Activated naive CD4-positive, alpha-beta T cell treated with anti-CD3 and anti-CD28 coated beads, Interleukin-2, amount 50 U/mL, for 24 hours (primary cell): ENCODE measurements around the gene HSD17B12.

Experiments used
- H3K27ac Mint-ChIP-seq: one replicate; pipeline ENCODE4 v1.8.0; 2021; ENCODE audit warnings: mild to moderate bottlenecking, mixed read lengths
- H3K27me3 Mint-ChIP-seq: one replicate; pipeline ENCODE4 v1.8.0; 2021; ENCODE audit warnings: mixed read lengths
- H3K36me3 Mint-ChIP-seq: one replicate; pipeline ENCODE4 v1.8.0; 2021; ENCODE audit warnings: mixed read lengths
- H3K4me1 Mint-ChIP-seq: one replicate; pipeline ENCODE4 v1.8.0; 2021; ENCODE audit warnings: mixed read lengths
- H3K4me3 Mint-ChIP-seq: one replicate; pipeline ENCODE4 v1.8.0; 2021; ENCODE audit warnings: mild to moderate bottlenecking, mixed read lengths
- H3K9me3 Mint-ChIP-seq: one replicate; pipeline ENCODE4 v1.8.0; 2021; ENCODE audit warnings: mixed read lengths

HSD17B12 gene

DNA sequence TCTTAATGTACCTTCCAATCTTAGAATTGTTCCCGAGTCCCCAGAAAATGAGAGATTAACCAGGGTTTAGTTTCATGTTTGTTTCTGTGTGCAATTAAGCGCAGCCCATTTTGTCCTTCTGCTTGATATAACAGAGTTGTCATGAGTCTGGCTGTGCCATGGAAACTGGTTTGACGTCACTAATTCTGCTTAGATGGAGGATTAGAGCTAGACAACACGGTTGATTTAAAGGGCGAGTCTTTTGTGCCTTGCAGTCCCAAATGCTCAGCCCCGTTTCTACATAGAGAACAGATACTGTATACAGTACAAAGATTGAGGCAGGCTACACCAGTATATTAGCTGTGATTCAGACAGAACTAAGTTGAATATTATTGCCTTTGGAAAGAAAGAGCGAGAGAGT lies 154.6 kb downstream of the HSD17B12 start:
- no peak overlapping the region for H3K4me3 Mint-ChIP-seq
- peaks cover 10% of the 10 kb centered on the region for H3K36me3 Mint-ChIP-seq
- no peaks in the 10 kb centered on the region for H3K27me3 Mint-ChIP-seq
- H3K4me1 Mint-ChIP-seq = peaks cover 15% of the 10 kb centered on the region
- H3K27ac Mint-ChIP-seq = no peak overlapping the region
- H3K9me3 Mint-ChIP-seq = no peaks in the 10 kb centered on the region

DNA sequence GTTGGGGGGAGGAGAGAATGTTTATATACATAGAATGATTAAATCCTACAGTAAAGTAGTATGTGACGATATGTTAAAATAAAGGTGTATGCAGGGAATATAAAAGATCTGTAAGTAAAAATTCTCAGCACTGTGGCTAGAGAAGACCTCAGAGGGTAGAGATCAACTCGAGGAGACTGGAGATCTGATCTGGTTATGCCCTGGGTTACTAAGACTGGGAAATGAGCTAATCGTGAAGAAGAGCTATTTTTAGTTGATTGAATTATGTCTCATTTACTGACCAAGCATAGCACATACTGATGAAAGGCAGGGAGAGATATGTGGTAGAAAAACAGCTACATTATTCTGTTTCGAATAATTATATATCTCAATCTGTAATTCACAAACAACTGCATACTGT lies 157.3 kb downstream of the HSD17B12 start:
- Mint-ChIP-seq H3K27ac (no peak overlapping the region), H3K27me3 (no peaks in the 10 kb centered on the region), H3K4me1 (no peaks in the 10 kb centered on the region), H3K9me3 (no peaks in the 10 kb centered on the region), H3K4me3 (no peak overlapping the region), H3K36me3 (peaks cover 18% of the 10 kb centered on the region)

DNA sequence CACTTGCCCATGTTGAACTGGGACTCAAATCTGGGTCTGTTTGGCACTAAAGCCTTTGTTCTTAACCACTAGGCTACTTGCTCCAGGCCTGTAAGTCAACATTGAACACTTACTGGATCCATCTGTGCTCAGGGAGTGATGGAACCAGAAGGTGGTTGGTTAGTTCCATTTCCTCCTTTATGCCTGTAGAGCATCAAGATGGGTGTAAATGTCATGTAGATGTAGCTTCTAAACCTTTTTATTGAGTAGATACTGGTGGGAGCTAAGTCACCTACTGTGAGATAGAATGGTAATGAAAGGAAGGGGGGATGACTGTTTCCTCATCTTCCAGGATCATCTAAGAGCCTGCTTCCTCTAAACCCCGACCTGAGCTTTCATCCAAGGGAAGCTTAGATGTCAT lies 161.5 kb downstream of the HSD17B12 start:
- Mint-ChIP-seq H3K4me1 (no peaks in the 10 kb centered on the region), H3K27me3 (no peaks in the 10 kb centered on the region), H3K27ac (no peak overlapping the region), H3K9me3 (no peaks in the 10 kb centered on the region), H3K36me3 (peaks cover 18% of the 10 kb centered on the region), H3K4me3 (no peak overlapping the region)

DNA sequence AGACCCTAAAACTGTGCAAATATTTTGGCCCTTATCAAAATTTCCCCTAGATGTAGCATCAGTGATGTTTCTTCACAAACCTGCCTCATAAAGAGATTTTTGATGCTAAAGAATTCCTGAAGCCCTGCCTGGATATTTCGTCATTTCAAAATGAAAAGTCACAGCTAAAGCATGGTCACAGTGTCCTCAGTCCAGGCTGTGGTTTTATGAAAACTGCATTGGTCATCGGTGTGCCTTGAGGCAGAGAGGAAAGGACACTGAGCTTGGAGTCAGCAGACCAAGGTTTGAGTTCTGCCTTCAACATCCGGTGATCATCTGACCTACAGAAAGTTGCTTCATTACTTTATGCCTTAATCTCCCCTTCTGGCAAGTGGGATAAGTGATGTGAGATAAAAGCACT lies 165.3 kb downstream of the HSD17B12 start:
- peaks cover 9% of the 10 kb centered on the region for H3K36me3 Mint-ChIP-seq
- no peaks in the 10 kb centered on the region for H3K9me3 Mint-ChIP-seq
- no peak overlapping the region for H3K27ac Mint-ChIP-seq
- H3K4me3 Mint-ChIP-seq = no peak overlapping the region
- H3K27me3 Mint-ChIP-seq = no peaks in the 10 kb centered on the region
- H3K4me1 Mint-ChIP-seq = peaks cover 6% of the 10 kb centered on the region

DNA sequence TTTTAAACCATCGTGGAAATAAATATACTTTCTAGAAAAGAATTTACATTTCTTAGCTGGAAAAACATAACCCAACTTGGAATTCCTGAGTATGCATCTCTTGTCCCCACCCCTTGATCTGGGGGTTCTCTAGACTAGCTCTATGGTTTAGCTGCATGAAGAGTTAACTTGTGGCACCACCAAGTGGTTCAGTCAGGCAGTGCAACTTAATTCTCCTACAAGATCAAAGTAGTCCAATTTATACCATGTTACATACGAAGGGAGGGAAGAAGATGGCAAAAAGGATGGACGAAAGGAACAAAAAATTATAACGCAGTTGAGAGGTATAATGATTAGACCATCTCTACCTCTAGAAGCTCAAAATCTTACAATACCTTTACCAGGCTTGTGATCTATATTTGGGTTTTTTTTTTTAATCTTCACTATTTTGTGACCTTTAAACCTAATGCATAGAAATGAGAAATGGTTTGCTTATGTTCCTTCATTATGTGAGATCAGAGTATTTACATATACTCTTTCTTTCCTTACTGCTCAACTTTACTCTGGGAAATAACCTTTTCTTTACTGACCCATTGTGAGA lies 171.6 kb downstream of the HSD17B12 start:
- Mint-ChIP-seq H3K4me3 (no peak overlapping the region), H3K4me1 (peaks cover 6% of the 10 kb centered on the region), H3K27me3 (no peaks in the 10 kb centered on the region), H3K9me3 (no peaks in the 10 kb centered on the region), H3K36me3 (peaks cover 3% of the 10 kb centered on the region), H3K27ac (no peak overlapping the region)

DNA sequence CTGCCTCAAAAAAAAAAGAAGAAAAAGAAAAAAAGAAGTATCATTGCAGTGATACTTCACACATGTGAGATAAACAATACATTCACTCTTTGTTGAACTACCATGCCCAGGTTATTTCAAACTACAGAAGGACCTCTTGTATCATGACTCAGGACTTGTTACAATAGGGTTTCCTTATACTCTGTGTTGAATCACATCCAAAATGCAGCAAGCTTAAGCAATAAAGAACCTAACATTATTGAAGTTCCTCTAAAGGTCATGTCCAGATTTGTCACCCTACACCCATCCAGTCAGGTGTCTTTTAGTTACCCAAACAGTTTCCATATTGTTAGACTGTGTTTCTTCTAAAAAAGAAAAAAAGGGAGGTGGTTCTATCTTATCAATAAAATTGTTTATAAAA lies 173.2 kb downstream of the HSD17B12 start:
- H3K4me3 Mint-ChIP-seq = no peak overlapping the region
- no peak overlapping the region for H3K27ac Mint-ChIP-seq
- peaks cover 6% of the 10 kb centered on the region for H3K4me1 Mint-ChIP-seq
- peaks cover 3% of the 10 kb centered on the region for H3K36me3 Mint-ChIP-seq
- H3K9me3 Mint-ChIP-seq = no peaks in the 10 kb centered on the region
- H3K27me3 Mint-ChIP-seq = no peaks in the 10 kb centered on the region

DNA sequence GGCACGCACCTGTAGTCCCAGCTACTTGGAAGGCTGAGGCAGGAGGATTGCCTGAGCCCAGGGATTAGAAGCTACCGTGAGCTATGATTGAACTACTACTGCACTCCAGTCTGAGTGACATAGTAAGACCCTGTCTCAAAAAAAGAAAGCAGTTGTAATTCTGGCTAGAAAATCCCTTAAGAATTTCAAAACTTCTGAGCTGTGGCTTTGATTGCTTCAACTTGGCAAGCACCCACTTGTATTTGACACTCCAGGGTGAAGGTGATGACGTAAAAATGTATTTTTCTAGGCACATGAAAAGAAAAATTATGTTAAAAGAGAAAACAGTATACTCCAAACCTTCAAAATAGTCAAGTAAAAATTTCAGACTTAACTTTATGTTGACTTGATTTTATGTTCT lies 176.5 kb downstream of the HSD17B12 start:
- H3K4me1 Mint-ChIP-seq = no peaks in the 10 kb centered on the region
- no peaks in the 10 kb centered on the region for H3K9me3 Mint-ChIP-seq
- no peaks in the 10 kb centered on the region for H3K27me3 Mint-ChIP-seq
- no peak overlapping the region for H3K4me3 Mint-ChIP-seq
- no peak overlapping the region for H3K27ac Mint-ChIP-seq
- peaks cover 4% of the 10 kb centered on the region for H3K36me3 Mint-ChIP-seq

DNA sequence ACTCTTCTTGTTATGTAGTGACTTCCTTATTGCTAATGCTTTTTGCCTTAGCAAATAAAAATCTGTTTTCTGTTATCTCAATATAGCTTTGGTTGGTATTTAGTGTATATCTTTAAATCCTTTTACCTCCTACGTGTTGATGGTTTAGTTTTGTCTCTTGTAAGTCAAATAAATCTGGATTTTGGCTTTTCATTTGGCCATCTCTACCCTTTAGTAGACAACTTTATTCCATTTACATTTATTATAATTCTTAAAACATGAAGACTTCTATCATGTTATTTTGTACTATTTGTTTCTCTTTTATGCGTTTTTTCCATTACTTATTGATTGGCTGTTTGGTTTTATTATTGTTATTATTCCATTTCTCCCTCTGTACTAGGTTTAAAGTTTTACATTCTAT lies 180.6 kb downstream of the HSD17B12 start:
- Mint-ChIP-seq H3K9me3 (no peaks in the 10 kb centered on the region), H3K36me3 (peaks cover 3% of the 10 kb centered on the region), H3K27ac (peak overlapping the region; percentile 53), H3K4me3 (no peak overlapping the region), H3K27me3 (peaks cover 1% of the 10 kb centered on the region), H3K4me1 (peaks cover 4% of the 10 kb centered on the region)

DNA sequence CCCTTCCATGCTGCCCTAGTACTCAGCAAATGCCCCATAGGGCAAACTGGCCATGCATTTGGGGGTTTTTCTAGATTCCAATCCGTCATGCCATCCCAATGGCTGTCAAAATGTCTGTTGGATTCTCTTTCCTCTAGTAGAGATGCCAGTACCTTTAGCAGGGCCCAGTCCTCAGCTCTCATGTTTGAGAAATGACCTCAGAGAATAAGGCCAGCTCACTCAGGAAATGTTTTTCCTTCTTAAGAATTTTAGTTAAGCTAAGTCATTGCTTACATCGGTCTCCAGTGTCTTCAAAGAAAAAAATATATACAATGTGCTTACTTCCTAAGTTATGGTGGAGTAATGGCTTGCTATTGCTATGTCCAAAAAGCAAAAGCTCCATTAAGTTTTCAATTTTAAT lies 186.0 kb downstream of the HSD17B12 start:
- no peak overlapping the region for H3K4me3 Mint-ChIP-seq
- no peaks in the 10 kb centered on the region for H3K36me3 Mint-ChIP-seq
- H3K4me1 Mint-ChIP-seq = peaks cover 28% of the 10 kb centered on the region
- H3K9me3 Mint-ChIP-seq = peaks cover 4% of the 10 kb centered on the region
- no peak overlapping the region for H3K27ac Mint-ChIP-seq
- peaks cover 1% of the 10 kb centered on the region for H3K27me3 Mint-ChIP-seq

DNA sequence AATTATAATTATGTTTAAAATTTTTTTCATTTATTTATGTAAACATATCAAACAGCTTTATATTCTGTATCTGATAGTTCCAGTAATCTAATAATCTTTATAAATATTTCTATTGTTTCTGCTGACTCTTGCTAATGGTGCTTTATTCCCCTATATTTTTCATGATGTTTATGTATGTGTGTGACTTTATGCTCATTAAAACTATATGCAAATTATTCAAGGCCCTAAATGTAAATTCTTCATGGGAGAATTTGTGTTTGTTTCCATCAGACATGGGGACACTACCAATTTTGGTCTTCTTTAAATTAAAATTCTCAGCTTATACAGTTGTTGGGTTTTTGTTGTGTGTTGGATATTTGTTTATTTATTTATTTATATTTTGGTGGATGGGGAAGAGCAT lies 186.4 kb downstream of the HSD17B12 start:
- peaks cover 1% of the 10 kb centered on the region for H3K27me3 Mint-ChIP-seq
- peaks cover 4% of the 10 kb centered on the region for H3K9me3 Mint-ChIP-seq

DNA sequence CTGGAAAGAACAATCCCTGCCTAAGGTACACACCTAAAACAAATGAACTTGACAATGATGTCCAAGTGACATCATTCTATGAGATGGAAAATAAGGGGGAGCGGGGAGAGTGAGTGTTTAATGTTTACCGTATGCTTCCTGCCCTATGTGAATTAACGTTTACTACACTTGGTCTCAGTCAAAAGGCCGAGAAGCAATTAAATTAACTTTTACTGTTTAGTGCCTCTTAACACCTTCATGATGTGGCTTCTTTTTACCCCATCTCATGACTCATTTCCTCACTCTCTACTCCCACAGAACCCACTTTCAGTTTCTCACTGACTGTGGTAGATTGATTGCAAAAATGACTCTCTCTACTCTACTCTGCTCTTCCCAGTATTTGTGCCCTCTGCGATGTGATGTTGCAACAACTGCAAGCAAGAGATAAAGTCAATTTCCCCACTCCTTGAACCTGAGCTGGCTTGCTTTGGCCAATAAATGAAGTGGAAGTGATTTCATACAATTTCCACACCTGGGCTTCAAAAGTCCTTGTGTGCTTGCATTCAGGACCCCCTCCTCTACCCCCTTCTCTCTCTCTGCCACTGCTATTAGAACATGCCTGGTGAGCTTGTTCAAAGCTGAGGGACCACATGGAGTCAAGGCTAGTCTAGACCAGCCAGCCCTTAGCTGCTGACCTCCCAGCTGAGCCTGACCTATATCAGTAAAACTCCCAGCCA lies 188.5 kb downstream of the HSD17B12 start:
- H3K9me3 Mint-ChIP-seq = peaks cover 4% of the 10 kb centered on the region
- H3K4me3 Mint-ChIP-seq = peak overlapping the region; percentile 43
- peaks cover 6% of the 10 kb centered on the region for H3K27me3 Mint-ChIP-seq
- H3K27ac Mint-ChIP-seq = peak overlapping the region; percentile 86
- H3K36me3 Mint-ChIP-seq = no peaks in the 10 kb centered on the region
- peaks cover 26% of the 10 kb centered on the region for H3K4me1 Mint-ChIP-seq

More for the DNA sequence above, 186.4 kb downstream of the HSD17B12 start:
- H3K36me3 Mint-ChIP-seq = no peaks in the 10 kb centered on the region
- H3K4me1 Mint-ChIP-seq = peaks cover 28% of the 10 kb centered on the region
- H3K27ac Mint-ChIP-seq = no peak overlapping the region
- H3K4me3 Mint-ChIP-seq = no peak overlapping the region

DNA sequence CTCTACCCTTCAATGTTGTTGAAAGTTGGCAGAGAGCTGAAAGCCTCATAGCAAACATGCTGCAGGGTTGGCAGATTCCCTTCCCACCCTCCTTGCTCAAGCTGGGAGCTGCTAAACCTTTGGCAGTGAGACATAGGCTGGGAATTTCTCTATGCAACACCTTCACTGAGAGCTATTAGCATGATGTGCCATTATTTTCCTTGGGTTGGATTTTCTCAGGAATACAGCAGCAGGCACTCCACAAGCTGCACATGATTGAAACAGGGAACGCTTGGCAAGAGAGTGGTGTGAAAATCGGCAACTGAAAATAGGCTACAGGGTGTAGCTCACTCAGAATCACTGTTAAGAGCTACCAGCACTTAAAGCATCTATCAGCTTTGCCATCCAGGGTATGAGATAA lies 190.5 kb downstream of the HSD17B12 start:
- Mint-ChIP-seq H3K4me1 (peaks cover 24% of the 10 kb centered on the region), H3K27me3 (peaks cover 7% of the 10 kb centered on the region), H3K9me3 (peaks cover 4% of the 10 kb centered on the region), H3K4me3 (no peak overlapping the region), H3K27ac (no peak overlapping the region), H3K36me3 (no peaks in the 10 kb centered on the region)

DNA sequence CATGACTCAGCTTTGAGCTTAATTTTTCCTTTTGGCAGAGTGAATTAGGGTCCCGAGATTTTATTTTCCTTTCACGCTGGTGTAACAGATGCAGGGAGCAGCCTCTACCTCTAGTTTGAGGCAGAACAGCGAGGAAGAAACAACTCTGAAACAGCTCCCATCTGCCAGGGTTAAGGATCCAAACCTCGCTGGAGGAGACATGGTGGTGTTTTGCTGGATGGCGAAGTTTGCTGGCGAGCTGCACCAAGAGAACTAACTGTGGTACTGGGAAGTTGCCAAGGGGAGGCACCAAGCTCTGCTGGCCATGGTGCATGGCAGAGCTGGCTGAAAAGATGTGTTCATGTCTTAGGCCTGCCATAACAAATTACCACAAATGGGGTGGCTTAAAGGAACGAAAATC lies 192.5 kb downstream of the HSD17B12 start:
- Mint-ChIP-seq H3K4me3 (no peak overlapping the region), H3K36me3 (no peaks in the 10 kb centered on the region), H3K27me3 (peaks cover 12% of the 10 kb centered on the region), H3K4me1 (peaks cover 17% of the 10 kb centered on the region), H3K27ac (no peak overlapping the region), H3K9me3 (no peaks in the 10 kb centered on the region)

DNA sequence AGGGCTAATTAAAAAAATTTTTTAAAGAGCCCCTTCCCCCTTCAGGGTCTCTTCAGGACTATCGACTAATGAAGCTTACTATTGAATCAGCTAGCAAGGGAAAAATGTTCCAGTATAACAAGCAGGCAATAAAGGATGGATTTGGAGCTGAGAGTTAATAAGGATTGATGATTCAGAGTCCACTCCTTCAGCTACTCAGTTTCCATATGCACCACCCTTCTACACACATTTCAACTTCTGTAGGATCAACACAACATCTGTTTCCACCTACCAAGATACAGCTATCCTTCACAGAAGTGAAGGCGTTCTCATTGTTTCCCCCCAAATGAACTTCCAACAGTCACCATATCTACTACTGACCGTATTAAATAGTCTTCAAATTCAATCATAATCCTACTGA lies 193.5 kb downstream of the HSD17B12 start:
- Mint-ChIP-seq H3K27ac (no peak overlapping the region), H3K4me3 (no peak overlapping the region), H3K9me3 (no peaks in the 10 kb centered on the region), H3K36me3 (no peaks in the 10 kb centered on the region), H3K27me3 (peaks cover 12% of the 10 kb centered on the region), H3K4me1 (peaks cover 8% of the 10 kb centered on the region)

DNA sequence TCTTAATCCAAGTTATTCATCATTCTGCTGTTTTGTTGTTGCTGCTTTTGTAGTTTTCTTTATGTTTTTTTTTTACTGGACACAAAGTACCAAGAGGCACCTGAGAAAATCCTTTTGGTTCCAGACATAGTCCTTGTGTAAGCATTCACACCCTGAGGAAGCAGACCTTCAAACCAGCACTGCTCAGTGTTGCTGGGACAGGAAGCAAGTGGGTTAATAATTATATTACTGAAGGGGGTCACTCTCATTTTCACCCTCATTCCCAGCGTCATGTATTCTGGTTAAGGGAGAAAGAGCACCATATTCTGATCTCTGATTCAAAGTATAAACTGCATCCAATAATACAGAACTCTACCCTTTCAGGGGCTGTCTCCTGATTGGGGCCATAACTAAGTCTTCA lies 194.2 kb downstream of the HSD17B12 start:
- peaks cover 1% of the 10 kb centered on the region for H3K4me1 Mint-ChIP-seq
- H3K4me3 Mint-ChIP-seq = no peak overlapping the region
- no peak overlapping the region for H3K27ac Mint-ChIP-seq
- H3K9me3 Mint-ChIP-seq = no peaks in the 10 kb centered on the region
- H3K36me3 Mint-ChIP-seq = no peaks in the 10 kb centered on the region
- H3K27me3 Mint-ChIP-seq = peaks cover 12% of the 10 kb centered on the region

DNA sequence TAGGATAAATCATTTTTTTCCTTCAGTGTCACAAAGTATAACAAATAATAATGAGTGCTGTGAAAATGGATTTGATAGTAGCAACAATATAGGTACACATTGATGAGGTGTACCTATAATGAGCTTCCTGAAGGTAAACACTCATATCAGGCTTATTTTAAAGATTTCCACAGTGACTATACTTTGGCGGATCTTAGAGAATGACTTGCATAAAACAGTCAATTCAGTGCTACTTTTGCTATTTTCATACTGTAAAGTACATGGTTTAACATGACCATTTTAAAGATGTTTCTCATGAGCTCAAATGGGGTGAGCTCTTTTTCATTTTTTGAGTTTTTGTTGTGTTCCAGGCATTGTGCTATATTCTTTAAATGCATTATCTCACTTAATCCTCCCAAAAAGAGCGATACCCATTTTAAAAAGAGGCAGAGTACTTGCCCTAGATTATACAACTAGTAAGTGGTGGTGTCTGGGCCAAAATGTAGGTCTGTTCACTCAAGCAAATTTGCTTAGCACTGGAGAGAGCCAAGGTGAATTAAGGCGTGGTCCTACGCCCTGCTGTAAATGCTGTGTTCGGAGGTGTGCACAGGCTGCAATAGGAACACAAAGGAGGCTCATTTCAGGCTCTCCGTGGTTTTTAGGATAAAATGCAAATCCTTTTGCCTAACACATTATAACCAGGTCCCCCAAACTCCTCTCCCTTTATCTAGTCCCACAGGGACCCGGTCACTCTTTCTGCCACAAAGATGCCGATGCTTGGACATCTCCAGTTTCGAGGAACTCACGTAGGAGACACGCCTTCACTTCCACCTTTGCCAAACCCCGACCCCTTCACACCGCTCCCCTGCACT lies 199.5 kb downstream of the HSD17B12 start:
- Mint-ChIP-seq H3K36me3 (peaks cover 10% of the 10 kb centered on the region), H3K4me1 (peaks cover 25% of the 10 kb centered on the region), H3K9me3 (no peaks in the 10 kb centered on the region), H3K4me3 (peak overlapping the region; percentile 89), H3K27me3 (peaks cover 5% of the 10 kb centered on the region), H3K27ac (peak overlapping the region; percentile 68)
